ENCODE data around the gene BRIX1. TPM values are rescaled to one million over a fixed set of nuclear protein-coding genes. Genes with fewer than 3 reads are reported as not detected.
A peak's percentile ranks its signal among the peaks of the same experiment; 100 is the strongest.

The BRIX1 gene
- total and polyA plus RNA-seq, 9 of the 15 experiments (the other 6 are each of a cell fraction or from before 2014, with no cell fraction given): 115 to 193 (median 159) TPM

DNA sequence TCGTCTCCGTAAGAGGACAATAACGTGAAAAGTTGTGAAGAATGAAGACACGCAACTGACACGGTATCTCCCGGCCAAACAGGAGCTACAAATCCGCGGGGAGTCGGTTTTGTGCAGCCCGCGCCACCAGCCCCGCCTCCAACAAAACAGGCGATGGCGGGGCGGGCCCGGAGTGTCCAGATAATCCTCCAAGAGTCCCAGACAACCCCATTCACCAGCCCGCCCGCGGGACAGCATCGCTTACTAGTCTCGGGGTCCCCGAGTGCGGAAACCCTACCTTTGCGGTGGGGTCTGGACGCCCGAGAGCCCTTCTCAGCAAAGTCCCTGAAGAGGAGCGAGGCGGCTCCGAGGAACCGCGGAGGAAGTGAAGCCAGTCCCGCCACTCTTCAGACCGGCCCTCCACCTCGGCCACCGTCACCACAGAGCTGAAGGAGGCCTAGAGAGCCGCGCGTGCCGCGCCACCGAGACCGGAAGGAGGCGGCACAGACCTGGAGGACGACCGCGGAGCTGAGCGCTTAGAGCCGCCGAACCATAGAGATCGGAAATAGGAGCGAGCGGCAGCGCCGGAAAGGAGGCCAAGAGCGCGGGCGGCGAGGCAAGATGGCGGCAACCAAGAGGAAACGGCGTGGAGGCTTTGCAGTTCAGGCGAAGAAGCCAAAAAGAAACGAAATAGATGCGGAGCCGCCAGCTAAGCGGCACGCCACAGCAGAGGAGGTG lies at the start of gene BRIX1, which contains the start of gene RAD1 (continued):
- TF ChIP-seq, protein P1, sequence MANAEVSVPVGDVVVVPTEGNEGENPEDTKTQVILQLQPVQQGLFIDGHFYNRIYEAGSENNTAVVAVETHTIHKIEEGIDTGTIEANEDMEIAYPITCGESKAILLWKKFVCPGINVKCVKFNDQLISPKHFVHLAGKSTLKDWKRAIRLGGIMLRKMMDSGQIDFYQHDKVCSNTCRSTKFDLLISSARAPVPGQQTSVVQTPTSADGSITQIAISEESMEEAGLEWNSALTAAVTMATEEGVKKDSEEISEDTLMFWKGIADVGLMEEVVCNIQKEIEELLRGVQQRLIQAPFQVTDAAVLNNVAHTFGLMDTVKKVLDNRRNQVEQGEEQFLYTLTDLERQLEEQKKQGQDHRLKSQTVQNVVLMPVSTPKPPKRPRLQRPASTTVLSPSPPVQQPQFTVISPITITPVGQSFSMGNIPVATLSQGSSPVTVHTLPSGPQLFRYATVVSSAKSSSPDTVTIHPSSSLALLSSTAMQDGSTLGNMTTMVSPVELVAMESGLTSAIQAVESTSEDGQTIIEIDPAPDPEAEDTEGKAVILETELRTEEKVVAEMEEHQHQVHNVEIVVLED (CRISPR knock-in tag; IDR thresholded peaks at IDR 0.05): peak; percentile 79
- TF ChIP-seq MTA2 (IDR thresholded peaks at IDR 0.05; ENCODE audit: low read depth) (no peak), ZNF696 (CRISPR knock-in tag; conservative IDR thresholded peaks at IDR 0.05) (no peak), DACH1 (IDR thresholded peaks at IDR 0.05; ENCODE audit: partially characterized antibody) (no peak), TCF7 (IDR thresholded peaks at IDR 0.05; ENCODE audit: borderline replicate concordance) (no peak), KLF10 (CRISPR knock-in tag; IDR thresholded peaks at IDR 0.05) (no peak), ELF2 (CRISPR knock-in tag; IDR thresholded peaks at IDR 0.05) (peak; percentile 69; the same call in 1 of the 2 replicates), ZNF778 (CRISPR knock-in tag; IDR thresholded peaks at IDR 0.05) (no peak), NFIC (IDR thresholded peaks at IDR 0.05) (peak; percentile 46), LARP7 (IDR thresholded peaks at IDR 0.05) (peak; percentile 20; the same call in 1 of the 2 replicates), ASH1L (IDR thresholded peaks at IDR 0.05; ENCODE audit: borderline replicate concordance, low read depth, partially characterized antibody) (peak; percentile 47), MAZ (CRISPR knock-in tag; conservative IDR thresholded peaks at IDR 0.05 in 1 of 2, IDR thresholded peaks at IDR 0.05 in 1 of 2) (peak; percentile 81 to 94), PYGO2 (tag; IDR thresholded peaks at IDR 0.05) (no peak), MXI1 (IDR thresholded peaks at IDR 0.05; ENCODE audit: low read depth, low read length) (peak; percentile 78), GATAD2B (IDR thresholded peaks at IDR 0.05; ENCODE audit: borderline replicate concordance) (no peak), HNRNPK (IDR thresholded peaks at IDR 0.05; ENCODE audit: low read depth, low read length, poor library complexity, severe bottlenecking) (no peak), TAF1 (IDR thresholded peaks at IDR 0.05; ENCODE audit: control insufficient read depth, extremely low read depth, insufficient read depth, low read length, severe bottlenecking) (peak; percentile 99)
- TF ChIP-seq, protein P2, sequence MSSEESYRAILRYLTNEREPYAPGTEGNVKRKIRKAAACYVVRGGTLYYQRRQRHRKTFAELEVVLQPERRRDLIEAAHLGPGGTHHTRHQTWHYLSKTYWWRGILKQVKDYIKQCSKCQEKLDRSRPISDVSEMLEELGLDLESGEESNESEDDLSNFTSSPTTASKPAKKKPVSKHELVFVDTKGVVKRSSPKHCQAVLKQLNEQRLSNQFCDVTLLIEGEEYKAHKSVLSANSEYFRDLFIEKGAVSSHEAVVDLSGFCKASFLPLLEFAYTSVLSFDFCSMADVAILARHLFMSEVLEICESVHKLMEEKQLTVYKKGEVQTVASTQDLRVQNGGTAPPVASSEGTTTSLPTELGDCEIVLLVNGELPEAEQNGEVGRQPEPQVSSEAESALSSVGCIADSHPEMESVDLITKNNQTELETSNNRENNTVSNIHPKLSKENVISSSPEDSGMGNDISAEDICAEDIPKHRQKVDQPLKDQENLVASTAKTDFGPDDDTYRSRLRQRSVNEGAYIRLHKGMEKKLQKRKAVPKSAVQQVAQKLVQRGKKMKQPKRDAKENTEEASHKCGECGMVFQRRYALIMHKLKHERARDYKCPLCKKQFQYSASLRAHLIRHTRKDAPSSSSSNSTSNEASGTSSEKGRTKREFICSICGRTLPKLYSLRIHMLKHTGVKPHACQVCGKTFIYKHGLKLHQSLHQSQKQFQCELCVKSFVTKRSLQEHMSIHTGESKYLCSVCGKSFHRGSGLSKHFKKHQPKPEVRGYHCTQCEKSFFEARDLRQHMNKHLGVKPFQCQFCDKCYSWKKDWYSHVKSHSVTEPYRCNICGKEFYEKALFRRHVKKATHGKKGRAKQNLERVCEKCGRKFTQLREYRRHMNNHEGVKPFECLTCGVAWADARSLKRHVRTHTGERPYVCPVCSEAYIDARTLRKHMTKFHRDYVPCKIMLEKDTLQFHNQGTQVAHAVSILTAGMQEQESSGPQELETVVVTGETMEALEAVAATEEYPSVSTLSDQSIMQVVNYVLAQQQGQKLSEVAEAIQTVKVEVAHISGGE (CRISPR knock-in tag; IDR thresholded peaks at IDR 0.05): peak in 2 of 3 experiments; percentile 84 to 95; a peak in 5 of 6 replicates
- TF ChIP-seq, protein P3, sequence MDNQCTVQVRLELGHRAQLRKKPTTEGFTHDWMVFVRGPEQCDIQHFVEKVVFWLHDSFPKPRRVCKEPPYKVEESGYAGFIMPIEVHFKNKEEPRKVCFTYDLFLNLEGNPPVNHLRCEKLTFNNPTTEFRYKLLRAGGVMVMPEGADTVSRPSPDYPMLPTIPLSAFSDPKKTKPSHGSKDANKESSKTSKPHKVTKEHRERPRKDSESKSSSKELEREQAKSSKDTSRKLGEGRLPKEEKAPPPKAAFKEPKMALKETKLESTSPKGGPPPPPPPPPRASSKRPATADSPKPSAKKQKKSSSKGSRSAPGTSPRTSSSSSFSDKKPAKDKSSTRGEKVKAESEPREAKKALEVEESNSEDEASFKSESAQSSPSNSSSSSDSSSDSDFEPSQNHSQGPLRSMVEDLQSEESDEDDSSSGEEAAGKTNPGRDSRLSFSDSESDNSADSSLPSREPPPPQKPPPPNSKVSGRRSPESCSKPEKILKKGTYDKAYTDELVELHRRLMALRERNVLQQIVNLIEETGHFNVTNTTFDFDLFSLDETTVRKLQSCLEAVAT (IDR thresholded peaks at IDR 0.05): peak; percentile 74 to 96; a peak in 3 of 4 replicates
- TF ChIP-seq, protein P4, sequence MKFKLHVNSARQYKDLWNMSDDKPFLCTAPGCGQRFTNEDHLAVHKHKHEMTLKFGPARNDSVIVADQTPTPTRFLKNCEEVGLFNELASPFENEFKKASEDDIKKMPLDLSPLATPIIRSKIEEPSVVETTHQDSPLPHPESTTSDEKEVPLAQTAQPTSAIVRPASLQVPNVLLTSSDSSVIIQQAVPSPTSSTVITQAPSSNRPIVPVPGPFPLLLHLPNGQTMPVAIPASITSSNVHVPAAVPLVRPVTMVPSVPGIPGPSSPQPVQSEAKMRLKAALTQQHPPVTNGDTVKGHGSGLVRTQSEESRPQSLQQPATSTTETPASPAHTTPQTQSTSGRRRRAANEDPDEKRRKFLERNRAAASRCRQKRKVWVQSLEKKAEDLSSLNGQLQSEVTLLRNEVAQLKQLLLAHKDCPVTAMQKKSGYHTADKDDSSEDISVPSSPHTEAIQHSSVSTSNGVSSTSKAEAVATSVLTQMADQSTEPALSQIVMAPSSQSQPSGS (CRISPR knock-in tag; IDR thresholded peaks at IDR 0.05): no peak

All from K562 (cell line).